Left lung (tissue), 10 donors: ENCODE measurements around the gene SLC17A2. TPM values are rescaled to one million over a fixed set of nuclear protein-coding genes. Genes with fewer than 3 reads are reported as not detected.

Experiments used
- ATAC-seq: fragments of 200-7000 bp; cut with Tn5 transposase; one replicate; pipeline ENCODE4 v1.9.1; 2020; ENCODE audit warnings: moderate library complexity
- DNase-seq, 4 donors: peaks; one replicate each; pipeline ENCODE4 v3.0.0-alpha.2; 2013 to 2020
- H3K27ac ChIP-seq, 2 donors: fragments of 200-600 bp; sonication (generic) in 1 of 2; one replicate each; pipeline versions ENCODE4 v1.5.0 to v1.8.0; 2020 to 2021
- H3K27me3 ChIP-seq, 2 donors: fragments of 200-600 bp; sonication (generic) in 1 of 2; one replicate each; pipeline versions ENCODE4 v1.5.0 to v1.8.0; 2020 to 2021
- H3K36me3 ChIP-seq, 2 donors: fragments of 200-600 bp; sonication (generic) in 1 of 2; one replicate each; pipeline versions ENCODE4 v1.5.0 to v1.8.0; 2020 to 2021
- H3K4me1 ChIP-seq, 2 donors: fragments of 200-600 bp; one replicate each; pipeline ENCODE4 v1.8.0; 2021
- H3K4me3 ChIP-seq, 2 donors: fragments of 200-600 bp; sonication (generic) in 1 of 2; one replicate each; pipeline versions ENCODE4 v1.5.0 to v1.8.0; 2020 to 2021; ENCODE audit warnings: mild to moderate bottlenecking in 1 of 2
- H3K9me3 ChIP-seq, 2 donors: fragments of 200-600 bp; sonication (generic) in 1 of 2; one replicate each; pipeline versions ENCODE4 v1.5.0 to v1.8.0; 2020 to 2021
- CTCF ChIP-seq, 2 donors: fragments of 200-600 bp; sonication (generic) in 1 of 2; IDR thresholded peaks; one replicate each; pipeline versions ENCODE4 v1.5.0 to v1.8.0; 2021; ENCODE audit warnings: antibody characterized with exemption in 2 of 2
- intact Hi-C, 2 donors: fragments of 100-400 bp; cut with DNase I; formaldehyde crosslinking; loops; one replicate each; pipeline versions ENCODE4 v1.11.2 to v1.14.2; 2022
- polyA plus RNA-seq, 6 donors: library from polyadenylated mRNA; unstranded; fragments of 120-200 nt; gene quantifications; one replicate each; pipeline ENCODE4 v1.2.1, GENCODE V29; 2013; ENCODE audit not compliant: insufficient read length in 6 of 6
- total RNA-seq, 2 donors: library from RNA; stranded (reverse); fragmentation: NEBNext Ultra II Directional; extraction: Animal tissue kit (Norgen Biotek cat#: 25700); gene quantifications; one replicate each; pipeline ENCODE4 v1.2.1, GENCODE V29; 2021
- donor health status: DM: no; HTN: yes; CAD: no.
- donor health status: DM: no; HTN: no; CAD: no.

The SLC17A2 gene
- total and polyA plus RNA-seq, 8 donors = not detected

- ATAC-seq (no peak), DNase-seq (no peak)
- Histone ChIP-seq H3K27ac (no peak overlapping the region), H3K4me3 (no peak overlapping the region), H3K27me3 (no peaks in the 10 kb centered on the region), H3K9me3 (no peaks in the 10 kb centered on the region), H3K4me1 (no peaks in the 10 kb centered on the region), H3K36me3 (no peaks in the 10 kb centered on the region)
- TF ChIP-seq CTCF (IDR thresholded peaks at IDR 0.05) = no peak
- intact Hi-C loops = no loop called here
These were observed 16.8 kb downstream of the SLC17A2 start for GRCh38 chr6:25913741-25914140.

GRCh38 chr6:25911351-25911750 is 19.1 kb downstream of the SLC17A2 start:
- intact Hi-C loops = no loop called here
- DNase-seq = no peak
- ATAC-seq = no peak
- Histone ChIP-seq H3K27me3 (no peaks in the 10 kb centered on the region), H3K4me3 (no peak overlapping the region), H3K9me3 (no peaks in the 10 kb centered on the region), H3K36me3 (no peaks in the 10 kb centered on the region), H3K4me1 (no peaks in the 10 kb centered on the region), H3K27ac (no peak overlapping the region)
- TF ChIP-seq CTCF (IDR thresholded peaks at IDR 0.05) = no peak

GRCh38 chr6:25907475-25908014 is 22.9 kb downstream of the SLC17A2 start:
- DNase-seq = no peak
- ATAC-seq = no peak
- intact Hi-C loops = no loop called here
- no peak overlapping the region for H3K27ac ChIP-seq
- H3K9me3 ChIP-seq = no peaks in the 10 kb centered on the region
- H3K36me3 ChIP-seq = no peaks in the 10 kb centered on the region
- H3K4me3 ChIP-seq = no peak overlapping the region
- H3K4me1 ChIP-seq = no peaks in the 10 kb centered on the region
- no peaks in the 10 kb centered on the region for H3K27me3 ChIP-seq
- TF ChIP-seq CTCF (IDR thresholded peaks at IDR 0.05) = no peak

GRCh38 chr6:25903467-25904099 is 26.9 kb downstream of the SLC17A2 start:
- TF ChIP-seq CTCF (IDR thresholded peaks at IDR 0.05) = no peak
- intact Hi-C loops = no loop called here

GRCh38 chr6:25902071-25902470 is 28.4 kb downstream of the SLC17A2 start:
- no peak for ATAC-seq
- no peaks in the 10 kb centered on the region for H3K9me3 ChIP-seq
- no peak overlapping the region for H3K4me3 ChIP-seq
- H3K36me3 ChIP-seq = no peaks in the 10 kb centered on the region
- intact Hi-C loops = no loop called here
- no peak for DNase-seq
- H3K4me1 ChIP-seq = no peaks in the 10 kb centered on the region
- no peaks in the 10 kb centered on the region for H3K27me3 ChIP-seq
- H3K27ac ChIP-seq = no peak overlapping the region
- TF ChIP-seq CTCF (IDR thresholded peaks at IDR 0.05) = no peak

More at GRCh38 chr6:25903467-25904099, 26.9 kb downstream of the SLC17A2 start:
- Histone ChIP-seq H3K36me3 (no peaks in the 10 kb centered on the region), H3K27ac (no peak overlapping the region), H3K4me1 (no peaks in the 10 kb centered on the region), H3K4me3 (no peak overlapping the region), H3K9me3 (no peaks in the 10 kb centered on the region), H3K27me3 (no peaks in the 10 kb centered on the region)
- DNase-seq (no peak), ATAC-seq (no peak)
